Kidney capillary endothelial cell (primary cell): ENCODE measurements around the gene ZNF195.
"Not testable (repeated sequence)": the region's sequence is repeated elsewhere in the genome, so short reads cannot be mapped to it uniquely, and the experiment has no call there.

Experiments
- DNase-seq: peaks from one replicate; pipeline ENCODE4 v3.0.0-alpha.2; 2018; ENCODE audit warnings: low spot score

The ZNF195 gene

GRCh38 chr11:3347127-3347526, 31.8 kb downstream of the ZNF195 start:
- DNase-seq = no peak

DNA sequence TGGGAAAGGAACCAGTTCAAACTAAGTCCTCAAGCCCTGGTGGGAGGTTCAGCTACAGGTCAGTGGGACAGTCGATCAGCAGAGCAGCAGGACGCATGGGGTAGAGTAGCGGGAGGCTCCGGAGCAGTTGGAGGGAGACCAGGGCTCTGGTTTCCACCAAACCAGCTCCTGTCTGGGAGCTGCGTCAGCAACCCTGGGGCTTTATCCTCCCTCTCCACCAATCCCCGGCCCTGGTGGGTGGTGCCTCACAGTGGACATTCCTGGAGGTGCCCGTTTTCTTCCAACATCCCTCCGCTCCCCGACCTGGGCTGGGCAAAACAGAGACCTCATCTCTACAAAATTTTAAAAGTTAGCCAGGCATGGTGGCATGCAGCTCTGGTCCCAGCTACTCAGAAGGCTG, 32.4 kb downstream of the ZNF195 start:
- no peak for DNase-seq

GRCh38 chr11:3345736-3346135, 33.2 kb downstream of the ZNF195 start:
- no peak for DNase-seq

- no peak for DNase-seq
These were observed 34.4 kb downstream of the ZNF195 start for GRCh38 chr11:3344327-3345174.

GRCh38 chr11:3342709-3343108, 36.2 kb downstream of the ZNF195 start:
- DNase-seq = no peak

DNA sequence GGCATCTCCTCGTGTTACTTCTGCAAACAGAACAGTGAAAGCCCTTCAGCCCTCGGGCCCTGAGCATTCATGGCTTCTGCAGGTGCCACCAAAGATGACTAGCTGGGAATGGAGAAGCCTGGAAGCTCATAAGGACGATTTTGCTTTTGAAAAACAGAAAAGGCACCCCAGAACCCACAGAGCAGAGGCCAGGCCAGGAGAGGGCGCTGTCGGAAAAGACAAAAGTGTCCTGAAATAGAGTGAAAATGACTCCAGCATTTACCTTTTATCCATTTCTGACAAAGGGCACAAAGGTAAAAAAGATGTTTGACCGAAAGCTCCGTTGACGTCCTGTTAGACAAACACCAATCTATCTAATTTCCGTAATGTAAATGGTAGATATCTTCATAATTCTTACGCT, 37.6 kb downstream of the ZNF195 start:
- DNase-seq = no peak

DNA sequence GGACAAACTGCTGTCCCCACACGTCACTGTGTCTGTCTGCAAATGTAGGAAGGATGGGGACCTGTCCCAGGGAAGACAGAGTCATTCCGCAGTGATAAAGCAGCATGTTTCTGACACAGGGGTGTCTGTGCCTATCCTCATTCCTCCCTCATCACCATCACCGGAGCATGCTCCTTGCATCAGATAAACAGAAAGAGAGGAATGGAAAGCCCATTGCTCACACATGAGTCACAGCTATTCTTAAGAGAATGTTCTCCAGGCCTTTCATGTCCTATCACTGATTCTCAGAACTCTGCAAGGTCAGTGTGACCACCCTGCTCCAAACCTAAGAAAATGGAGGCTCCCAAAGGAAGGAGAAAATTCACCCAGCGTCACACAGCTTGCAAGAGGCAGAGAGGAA, 38.9 kb downstream of the ZNF195 start:
- no peak for DNase-seq

DNA sequence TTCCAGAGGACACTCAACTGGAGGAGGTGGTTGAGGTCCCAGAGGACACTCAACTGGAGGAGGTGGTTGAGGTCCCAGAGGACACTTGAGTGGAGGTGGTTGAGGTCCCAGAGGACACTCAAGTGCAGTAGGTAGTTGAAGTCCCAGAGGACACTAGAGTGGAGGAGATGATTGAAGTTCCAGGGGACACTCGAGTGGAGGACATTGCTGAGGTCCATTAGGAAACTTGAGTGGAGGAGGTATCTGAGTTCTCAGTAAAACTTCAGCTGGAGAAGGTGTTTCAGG, 39.7 kb downstream of the ZNF195 start:
- no peak for DNase-seq

GRCh38 chr11:3338569-3339339, 40.2 kb downstream of the ZNF195 start:
- DNase-seq = no peak

DNA sequence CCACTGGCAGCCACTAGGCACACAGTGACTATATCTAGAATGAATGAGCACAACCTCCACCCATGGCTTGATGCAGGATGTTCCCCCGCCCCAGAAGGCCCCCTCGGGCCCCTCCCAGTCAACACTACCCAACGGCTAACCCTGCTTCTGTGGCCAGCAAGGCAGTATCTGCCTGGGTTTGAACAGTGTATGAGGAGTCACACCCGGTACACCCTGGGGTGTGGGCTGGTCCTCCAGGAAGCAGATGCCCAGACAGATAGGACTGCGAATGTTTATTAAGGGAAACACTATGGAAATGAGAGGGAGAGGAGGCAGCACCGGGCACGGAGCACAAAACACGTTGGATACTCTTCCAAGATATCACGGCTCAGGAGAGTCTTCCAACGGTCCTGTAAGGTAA, 42.5 kb downstream of the ZNF195 start:
- DNase-seq = not testable (repeated sequence)

DNA sequence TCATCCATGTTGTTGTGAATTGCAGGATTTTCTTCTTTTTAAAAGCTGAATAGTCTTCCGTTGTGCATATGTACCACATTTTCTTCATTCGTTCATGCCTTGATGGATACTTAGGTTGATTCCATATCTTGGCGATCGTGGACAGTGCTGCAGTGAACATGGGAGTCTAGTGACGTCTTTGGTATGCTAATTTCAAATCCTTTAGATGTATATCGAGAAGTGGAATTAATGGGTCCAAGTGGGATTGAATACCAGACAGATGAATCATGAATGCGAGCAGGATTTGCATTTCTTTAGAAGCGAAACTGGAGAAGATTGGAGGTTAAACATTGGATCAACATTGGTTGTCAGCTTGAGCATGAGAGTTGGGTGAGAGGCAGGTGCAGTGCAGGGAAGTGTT, 45.8 kb downstream of the ZNF195 start:
- DNase-seq = not testable (repeated sequence)

DNA sequence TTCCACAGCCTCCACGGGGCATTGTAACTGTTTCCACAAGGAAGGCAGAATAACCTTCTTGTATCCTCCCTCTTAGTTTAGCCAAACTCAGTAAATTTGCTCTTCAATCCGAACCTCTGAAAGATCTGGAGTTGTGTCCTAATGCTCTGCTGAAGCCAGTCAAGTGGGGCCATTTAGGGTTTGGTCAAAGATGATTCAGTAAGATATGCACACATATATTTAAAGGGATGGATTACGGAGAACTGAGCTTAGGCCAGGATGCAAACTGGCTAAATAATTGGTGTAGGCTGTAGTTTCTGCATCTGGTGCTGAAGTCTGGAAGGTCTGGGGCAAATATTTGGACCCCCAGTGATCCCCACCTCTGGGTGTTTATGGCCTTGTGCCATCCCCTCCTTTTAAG, 47.9 kb downstream of the ZNF195 start:
- DNase-seq = not testable (repeated sequence)

GRCh38 chr11:3330064-3330463, 48.9 kb downstream of the ZNF195 start:
- not testable (repeated sequence) for DNase-seq

DNA sequence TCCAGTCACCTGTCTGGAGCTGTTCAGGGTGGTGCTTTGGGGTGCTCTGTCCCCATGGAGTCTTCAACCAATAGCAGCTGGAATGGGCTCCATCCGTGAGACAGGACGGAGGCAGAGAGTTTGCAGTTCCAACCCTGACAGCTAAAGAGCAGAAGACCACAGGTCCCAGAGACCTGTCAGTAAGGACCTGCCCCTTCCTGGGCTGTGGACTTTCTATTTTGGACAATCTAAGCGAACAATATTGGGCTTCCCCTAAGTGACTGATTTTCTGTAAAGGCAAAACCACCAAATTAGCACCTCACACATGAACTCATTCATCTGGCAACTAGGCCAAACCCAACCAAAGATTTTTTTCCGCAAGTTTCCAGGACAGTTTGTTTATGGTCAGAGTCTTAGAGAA, 50.4 kb downstream of the ZNF195 start:
- DNase-seq = not testable (repeated sequence)

DNA sequence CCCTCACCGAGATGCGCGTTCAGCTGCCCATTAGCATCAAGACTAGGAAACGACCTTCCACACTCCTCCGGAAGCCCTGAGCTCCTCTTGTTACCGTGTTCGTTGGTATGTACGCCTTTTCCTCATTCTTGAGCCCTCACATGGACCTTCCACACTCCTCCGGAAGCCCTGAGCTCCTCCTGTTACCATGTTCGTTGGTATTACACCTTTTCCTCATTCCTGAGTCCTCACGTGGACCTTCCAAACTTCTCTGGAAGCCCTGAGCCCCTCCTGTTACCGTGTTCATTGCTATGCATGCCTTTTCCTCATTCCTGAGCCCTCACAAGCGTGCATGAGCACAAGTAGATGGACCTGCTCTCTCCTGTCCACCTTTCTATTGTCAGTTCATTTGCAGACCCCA, 52.5 kb downstream of the ZNF195 start:
- DNase-seq = not testable (repeated sequence)

DNA sequence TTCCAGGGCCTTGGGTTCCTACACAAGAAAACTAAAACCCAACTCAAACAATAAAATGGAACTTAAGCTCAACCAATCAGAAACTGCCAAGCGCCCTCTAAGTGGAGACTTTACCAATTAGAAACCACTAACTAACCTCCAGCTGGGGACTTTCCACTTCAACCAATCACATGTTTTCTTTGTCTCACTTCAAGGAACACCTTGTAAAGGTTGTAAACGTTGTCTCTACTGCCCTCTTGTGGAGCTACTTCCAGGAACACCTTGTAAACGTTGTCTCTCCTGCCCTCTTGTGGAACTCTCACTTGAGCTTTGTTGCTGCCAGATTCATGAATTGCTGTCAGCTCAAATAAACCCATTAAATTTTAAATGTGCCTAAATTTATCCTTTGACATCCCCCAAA, 54.2 kb downstream of the ZNF195 start:
- DNase-seq = not testable (repeated sequence)
